Keratinocyte (primary cell): ENCODE data around the gene FRA10AC1.

Source experiments
- EZH2 ChIP-seq: IDR thresholded peaks from one replicate; pipeline ENCODE4 v1.6.1; 2012; ENCODE audit warnings: inconsistent platforms, mild to moderate bottlenecking, low read length, moderate library complexity
- TF ChIP-seq, protein P1 (sequence below), 3 experiments: IDR thresholded peaks in 1 of 3; conservative IDR thresholded peaks in 1 of 3; optimal IDR thresholded peaks in 1 of 3; 2 replicates in 2 of 3; 3 replicates in 1 of 3; pipeline versions ENCODE3 to v1.5.1; 2011; ENCODE audit warnings: low read length in 3 of 3, mild to moderate bottlenecking in 3 of 3, moderate library complexity in 2 of 3, control low read depth in 1 of 3, inconsistent platforms in 1 of 3; ENCODE audit not compliant: insufficient read depth in 2 of 3; ENCODE audit errors: extremely low read depth in 1 of 3

DNA sequence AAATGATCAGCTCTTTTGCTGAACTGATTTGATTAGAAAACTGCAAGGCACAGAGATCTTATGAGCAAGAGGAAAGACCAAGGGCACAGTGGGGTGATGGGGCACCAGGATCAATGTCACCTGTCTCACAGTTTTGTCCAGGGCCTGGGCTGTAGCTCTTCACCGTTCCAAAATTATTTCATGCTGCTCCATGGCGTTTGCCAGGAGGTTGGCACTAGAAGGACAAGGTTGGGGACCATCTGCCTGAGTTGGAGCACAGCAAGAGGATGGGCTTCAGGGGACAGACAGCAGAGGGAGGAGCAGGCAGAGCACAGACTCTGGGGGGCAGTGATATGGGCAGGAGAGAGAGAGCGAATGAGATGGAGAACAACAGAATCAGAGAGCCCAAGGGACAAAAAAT, 17.5 kb upstream of the FRA10AC1 start:
- TF ChIP-seq, protein P1, sequence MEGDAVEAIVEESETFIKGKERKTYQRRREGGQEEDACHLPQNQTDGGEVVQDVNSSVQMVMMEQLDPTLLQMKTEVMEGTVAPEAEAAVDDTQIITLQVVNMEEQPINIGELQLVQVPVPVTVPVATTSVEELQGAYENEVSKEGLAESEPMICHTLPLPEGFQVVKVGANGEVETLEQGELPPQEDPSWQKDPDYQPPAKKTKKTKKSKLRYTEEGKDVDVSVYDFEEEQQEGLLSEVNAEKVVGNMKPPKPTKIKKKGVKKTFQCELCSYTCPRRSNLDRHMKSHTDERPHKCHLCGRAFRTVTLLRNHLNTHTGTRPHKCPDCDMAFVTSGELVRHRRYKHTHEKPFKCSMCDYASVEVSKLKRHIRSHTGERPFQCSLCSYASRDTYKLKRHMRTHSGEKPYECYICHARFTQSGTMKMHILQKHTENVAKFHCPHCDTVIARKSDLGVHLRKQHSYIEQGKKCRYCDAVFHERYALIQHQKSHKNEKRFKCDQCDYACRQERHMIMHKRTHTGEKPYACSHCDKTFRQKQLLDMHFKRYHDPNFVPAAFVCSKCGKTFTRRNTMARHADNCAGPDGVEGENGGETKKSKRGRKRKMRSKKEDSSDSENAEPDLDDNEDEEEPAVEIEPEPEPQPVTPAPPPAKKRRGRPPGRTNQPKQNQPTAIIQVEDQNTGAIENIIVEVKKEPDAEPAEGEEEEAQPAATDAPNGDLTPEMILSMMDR (optimal IDR thresholded peaks at IDR 0.05 in 1 of 3, IDR thresholded peaks at IDR 0.05 in 1 of 3, conservative IDR thresholded peaks at IDR 0.05 in 1 of 3; ENCODE audit: extremely low read depth in 1 of 3, insufficient read depth in 2 of 3, low read length in 3 of 3), result no peak
- no peak for TF ChIP-seq EZH2
